SK-N-SH (cell line): ENCODE data around the gene SCYGR5. TPM values are rescaled to one million over a fixed set of nuclear protein-coding genes. Genes with fewer than 3 reads are reported as not detected.

Source experiments
- CTCF ChIA-PET: fragments of 300-600, 350-600 bp; formaldehyde crosslinking; extraction: SDS; loops from one replicate; lab custom pipeline; 2021; lab: Yijun Ruan, JAX
- POLR2A ChIA-PET: fragments of 350-600 bp; sonication (Branson Sonifier 250); formaldehyde crosslinking; extraction: SDS; loops from one replicate; lab custom pipeline; 2020; ENCODE audit warnings: antibody characterized with exemption, inconsistent platforms; lab: Yijun Ruan, JAX
- DNase-seq: peaks from one replicate; pipeline ENCODE4 v3.0.0; 2012
- H2AFZ ChIP-seq: fragments of 200-600 bp; sonication (generic); 2 replicates; pipeline ENCODE4 v1.8.1; 2016; ENCODE audit warnings: antibody characterized with exemption, mild to moderate bottlenecking, low read depth
- H3F3A ChIP-seq: fragments of 200-600 bp; sonication (generic); replicated peaks from 2 replicates; pipeline ENCODE3; 2016; ENCODE audit warnings: antibody characterized with exemption, mild to moderate bottlenecking; ENCODE audit not compliant: insufficient read depth
- H3K27ac ChIP-seq, 2 experiments: fragments of 200-500 bp in 1 of 2; fragments of 200-600 bp in 1 of 2; sonication (Bioruptor generic) in 1 of 2; sonication (generic), shearing (Covaris generic) in 1 of 2; 2 replicates each; pipeline versions ENCODE4 v1.5.1 to v1.6.1; 2014 to 2016; ENCODE audit warnings: low read depth in 2 of 2, inconsistent platforms in 1 of 2, low read length in 1 of 2, mild to moderate bottlenecking in 1 of 2, mixed read lengths in 1 of 2
- H3K27me3 ChIP-seq: fragments of 200-600 bp; sonication (generic), shearing (Covaris generic); 2 replicates; pipeline ENCODE4 v1.6.1; 2016; ENCODE audit warnings: mixed run types; ENCODE audit not compliant: insufficient read depth
- H3K36me3 ChIP-seq, 2 experiments: fragments of 200-500 bp in 1 of 2; fragments of 200-600 bp in 1 of 2; sonication (Bioruptor generic) in 1 of 2; sonication (generic) in 1 of 2; replicated peaks in 1 of 2; 2 replicates each; pipeline versions ENCODE3 to v1.5.1; 2014 to 2016; ENCODE audit warnings: low read length in 1 of 2, mild to moderate bottlenecking in 1 of 2; ENCODE audit not compliant: insufficient read depth in 2 of 2, control insufficient read depth in 1 of 2
- H3K4me1 ChIP-seq, 2 experiments: fragments of 200-500 bp in 1 of 2; fragments of 200-600 bp in 1 of 2; sonication (Bioruptor generic) in 1 of 2; sonication (generic), shearing (Covaris generic) in 1 of 2; 2 replicates each; pipeline versions ENCODE4 v1.5.1 to v1.6.1; 2014 to 2016; ENCODE audit warnings: low read depth in 1 of 2, low read length in 1 of 2, mixed run types in 1 of 2; ENCODE audit not compliant: insufficient read depth in 2 of 2, control insufficient read depth in 1 of 2
- H3K4me2 ChIP-seq: fragments of 200-600 bp; sonication (generic), shearing (Covaris generic); 2 replicates; pipeline ENCODE4 v1.6.1; 2017; ENCODE audit warnings: mixed run types
- H3K4me3 ChIP-seq, 2 experiments: fragments of 200-500 bp in 1 of 2; fragments of 200-600 bp in 1 of 2; sonication (Bioruptor generic) in 1 of 2; sonication (generic), shearing (Covaris generic) in 1 of 2; 2 replicates each; pipeline versions ENCODE4 v1.5.1 to v1.8.1; 2014 to 2016; ENCODE audit warnings: low read depth in 2 of 2, inconsistent platforms in 1 of 2, low read length in 1 of 2, mild to moderate bottlenecking in 1 of 2, mixed read lengths in 1 of 2, moderate library complexity in 1 of 2
- H3K79me2 ChIP-seq: fragments of 200-600 bp; sonication (generic); 2 replicates; pipeline ENCODE4 v1.8.1; 2017; ENCODE audit warnings: mild to moderate bottlenecking; ENCODE audit not compliant: insufficient read depth
- H3K9ac ChIP-seq: fragments of 200-600 bp; sonication (generic); 2 replicates; pipeline ENCODE4 v1.6.1; 2017; ENCODE audit warnings: mixed run types
- H3K9me2 ChIP-seq: fragments of 200-600 bp; sonication (generic); 2 replicates; pipeline ENCODE4 v1.6.1; 2017; ENCODE audit warnings: mixed run types
- H3K9me3 ChIP-seq: fragments of 200-600 bp; sonication (generic); 2 replicates; pipeline ENCODE4 v1.6.1; 2017; ENCODE audit warnings: mixed run types, mild to moderate bottlenecking, moderate library complexity
- H4K20me1 ChIP-seq: fragments of 200-600 bp; sonication (generic); 2 replicates; pipeline ENCODE4 v1.6.1; 2017; ENCODE audit warnings: mild to moderate bottlenecking, mixed run types; ENCODE audit not compliant: insufficient read depth
- CHD2 ChIP-seq: fragments of 150-350 bp; IDR thresholded peaks from 2 replicates; pipeline ENCODE4 v1.6.1; 2018; ENCODE audit warnings: low read length; ENCODE audit not compliant: partially characterized antibody
- EP300 ChIP-seq, 2 experiments: IDR thresholded peaks; 2 replicates each; pipeline versions ENCODE4 v1.4.0 to v1.6.1; 2012; ENCODE audit warnings: borderline replicate concordance in 1 of 2, low read depth in 1 of 2, low read length in 1 of 2
- FOXJ3 ChIP-seq: sonication (generic); formaldehyde crosslinking; IDR thresholded peaks from 2 replicates; pipeline ENCODE4 v1.5.1; 2020; ENCODE audit warnings: mild to moderate bottlenecking, missing genetic modification reagents
- GABPA ChIP-seq: IDR thresholded peaks from 2 replicates; pipeline ENCODE4 v1.4.0; 2012; ENCODE audit warnings: low read depth, mild to moderate bottlenecking
- JUND ChIP-seq: IDR thresholded peaks from 2 replicates; pipeline ENCODE4 v1.4.0; 2012
- MEF2A ChIP-seq: IDR thresholded peaks from 2 replicates; pipeline ENCODE4 v1.4.0; 2012; ENCODE audit warnings: low read depth, borderline replicate concordance
- MXI1 ChIP-seq: IDR thresholded peaks from 2 replicates; pipeline ENCODE4 v1.6.1; 2012; ENCODE audit warnings: mild to moderate bottlenecking, low read depth, low read length, improper control_type of control experiment
- POLR2AphosphoS5 ChIP-seq: IDR thresholded peaks from 2 replicates; pipeline ENCODE4 v1.6.1; 2012; ENCODE audit warnings: low read depth, low read length
- RCOR1 ChIP-seq: fragments of 150-350 bp; IDR thresholded peaks from 2 replicates; pipeline ENCODE4 v1.6.1; 2017; ENCODE audit warnings: antibody characterized with exemption, low read length
- RFX5 ChIP-seq: IDR thresholded peaks from 2 replicates; pipeline ENCODE4 v1.6.1; 2012; ENCODE audit warnings: mild to moderate bottlenecking, improper control_type of control experiment, low read length
- RXRA ChIP-seq: IDR thresholded peaks from 2 replicates; pipeline ENCODE4 v1.4.0; 2012; ENCODE audit warnings: low read depth, mild to moderate bottlenecking, borderline replicate concordance
- SIN3A ChIP-seq: IDR thresholded peaks from 2 replicates; pipeline ENCODE4 v1.6.1; 2012; ENCODE audit warnings: low read depth, mild to moderate bottlenecking, low read length, moderate library complexity, borderline replicate concordance
- TCF12 ChIP-seq: IDR thresholded peaks from 2 replicates; pipeline ENCODE4 v1.4.0; 2012
- WGBS: methylation state at CpG from one replicate; pipeline ENCODE4 v1.1.6; 2017; ENCODE audit warnings: low lambda C conversion rate; 5-methylcytosine and 5-hydroxymethylcytosine counted together
- polyA plus RNA-seq, 3 experiments: library from polyadenylated mRNA; depleted of rRNA; stranded (reverse); fragments of >200 nt; gene quantifications; 2 replicates each; pipeline ENCODE4 v1.2.3, GENCODE V29; 2012
- TF ChIP-seq, protein P1 (sequence below): IDR thresholded peaks from 2 replicates; pipeline ENCODE4; 2012
- TF ChIP-seq, protein P2 (sequence below): IDR thresholded peaks from 2 replicates; pipeline ENCODE4 v1.6.1; 2012; ENCODE audit warnings: mild to moderate bottlenecking, low read depth, low read length, moderate library complexity
- TF ChIP-seq, protein P3 (sequence below): fragments of 150-350 bp; IDR thresholded peaks from 2 replicates; pipeline ENCODE4 v1.6.1; 2017; ENCODE audit warnings: antibody characterized with exemption, low read length, low read depth, borderline replicate concordance
- TF ChIP-seq, protein P4 (sequence below): IDR thresholded peaks from 2 replicates; pipeline ENCODE4 v1.4.0; 2012; ENCODE audit warnings: low read depth

Gene SCYGR5
- polyA plus RNA-seq, 1 of the 3 experiments (the other 2 are of a cell fraction) = not detected

DNA sequence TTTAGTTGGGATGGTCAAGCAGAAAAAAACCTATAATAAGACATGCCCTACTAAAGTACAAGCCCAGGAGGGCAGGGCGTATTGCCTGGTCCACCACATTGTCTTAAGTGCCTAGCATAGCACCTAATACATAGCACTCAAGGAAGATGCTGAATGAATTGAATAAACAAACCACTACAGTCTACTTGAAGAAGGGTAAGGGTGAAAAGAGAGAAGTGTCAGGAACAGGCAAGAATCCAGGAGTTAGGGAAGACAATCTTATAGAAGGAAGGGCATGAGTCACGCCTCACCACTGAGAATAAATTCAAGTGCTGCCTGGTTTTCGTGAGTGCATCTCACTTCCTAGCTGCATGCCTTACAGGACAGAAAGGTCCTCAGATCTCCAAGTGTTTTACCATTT is 37.4 kb downstream of the SCYGR5 start:
- Histone ChIP-seq H3K36me3 (no peaks in the 10 kb centered on the region), H3K4me3 (no peak overlapping the region), H3K27me3 (peaks cover 17% of the 10 kb centered on the region; the same call in 1 of the 2 replicates), H4K20me1 (no peaks in the 10 kb centered on the region), H3K27ac (no peak overlapping the region), H3K4me2 (no peak overlapping the region), H3K79me2 (no peaks in the 10 kb centered on the region), H3K9me3 (no peaks in the 10 kb centered on the region), H3K9me2 (no peaks in the 10 kb centered on the region), H3K4me1 (no peaks in the 10 kb centered on the region), H2AFZ (no peak overlapping the region), H3F3A (no peaks in the 10 kb centered on the region), H3K9ac (no peak overlapping the region)
- CTCF ChIA-PET = no interaction called here
- no peak for DNase-seq
- WGBS = 18% methylated on average over 3 of the region's 3 CpGs
- POLR2A ChIA-PET = no interaction called here
- no peak for TF ChIP-seq RCOR1
- TF ChIP-seq MEF2A = no peak
- TF ChIP-seq RFX5 = no peak
- TF ChIP-seq, protein P1, sequence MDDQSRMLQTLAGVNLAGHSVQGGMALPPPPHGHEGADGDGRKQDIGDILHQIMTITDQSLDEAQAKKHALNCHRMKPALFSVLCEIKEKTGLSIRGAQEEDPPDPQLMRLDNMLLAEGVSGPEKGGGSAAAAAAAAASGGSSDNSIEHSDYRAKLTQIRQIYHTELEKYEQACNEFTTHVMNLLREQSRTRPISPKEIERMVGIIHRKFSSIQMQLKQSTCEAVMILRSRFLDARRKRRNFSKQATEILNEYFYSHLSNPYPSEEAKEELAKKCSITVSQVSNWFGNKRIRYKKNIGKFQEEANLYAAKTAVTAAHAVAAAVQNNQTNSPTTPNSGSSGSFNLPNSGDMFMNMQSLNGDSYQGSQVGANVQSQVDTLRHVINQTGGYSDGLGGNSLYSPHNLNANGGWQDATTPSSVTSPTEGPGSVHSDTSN = no peak
- TF ChIP-seq JUND = no peak
- TF ChIP-seq, protein P2, sequence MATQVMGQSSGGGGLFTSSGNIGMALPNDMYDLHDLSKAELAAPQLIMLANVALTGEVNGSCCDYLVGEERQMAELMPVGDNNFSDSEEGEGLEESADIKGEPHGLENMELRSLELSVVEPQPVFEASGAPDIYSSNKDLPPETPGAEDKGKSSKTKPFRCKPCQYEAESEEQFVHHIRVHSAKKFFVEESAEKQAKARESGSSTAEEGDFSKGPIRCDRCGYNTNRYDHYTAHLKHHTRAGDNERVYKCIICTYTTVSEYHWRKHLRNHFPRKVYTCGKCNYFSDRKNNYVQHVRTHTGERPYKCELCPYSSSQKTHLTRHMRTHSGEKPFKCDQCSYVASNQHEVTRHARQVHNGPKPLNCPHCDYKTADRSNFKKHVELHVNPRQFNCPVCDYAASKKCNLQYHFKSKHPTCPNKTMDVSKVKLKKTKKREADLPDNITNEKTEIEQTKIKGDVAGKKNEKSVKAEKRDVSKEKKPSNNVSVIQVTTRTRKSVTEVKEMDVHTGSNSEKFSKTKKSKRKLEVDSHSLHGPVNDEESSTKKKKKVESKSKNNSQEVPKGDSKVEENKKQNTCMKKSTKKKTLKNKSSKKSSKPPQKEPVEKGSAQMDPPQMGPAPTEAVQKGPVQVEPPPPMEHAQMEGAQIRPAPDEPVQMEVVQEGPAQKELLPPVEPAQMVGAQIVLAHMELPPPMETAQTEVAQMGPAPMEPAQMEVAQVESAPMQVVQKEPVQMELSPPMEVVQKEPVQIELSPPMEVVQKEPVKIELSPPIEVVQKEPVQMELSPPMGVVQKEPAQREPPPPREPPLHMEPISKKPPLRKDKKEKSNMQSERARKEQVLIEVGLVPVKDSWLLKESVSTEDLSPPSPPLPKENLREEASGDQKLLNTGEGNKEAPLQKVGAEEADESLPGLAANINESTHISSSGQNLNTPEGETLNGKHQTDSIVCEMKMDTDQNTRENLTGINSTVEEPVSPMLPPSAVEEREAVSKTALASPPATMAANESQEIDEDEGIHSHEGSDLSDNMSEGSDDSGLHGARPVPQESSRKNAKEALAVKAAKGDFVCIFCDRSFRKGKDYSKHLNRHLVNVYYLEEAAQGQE = no peak
- no peak for TF ChIP-seq RXRA
- no peak for TF ChIP-seq GABPA
- no peak for TF ChIP-seq EP300 (IDR thresholded peaks at IDR 0.05; ENCODE audit: borderline replicate concordance in 1 of 2, low read depth in 1 of 2, low read length in 1 of 2)
- no peak for TF ChIP-seq FOXJ3 (CRISPR knock-in tag)
- TF ChIP-seq MXI1 = no peak
- TF ChIP-seq CHD2 = no peak
- TF ChIP-seq POLR2AphosphoS5 = no peak
- TF ChIP-seq SIN3A = no peak
- TF ChIP-seq, protein P3, sequence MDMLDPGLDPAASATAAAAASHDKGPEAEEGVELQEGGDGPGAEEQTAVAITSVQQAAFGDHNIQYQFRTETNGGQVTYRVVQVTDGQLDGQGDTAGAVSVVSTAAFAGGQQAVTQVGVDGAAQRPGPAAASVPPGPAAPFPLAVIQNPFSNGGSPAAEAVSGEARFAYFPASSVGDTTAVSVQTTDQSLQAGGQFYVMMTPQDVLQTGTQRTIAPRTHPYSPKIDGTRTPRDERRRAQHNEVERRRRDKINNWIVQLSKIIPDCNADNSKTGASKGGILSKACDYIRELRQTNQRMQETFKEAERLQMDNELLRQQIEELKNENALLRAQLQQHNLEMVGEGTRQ = no peak
- no peak for TF ChIP-seq TCF12
- TF ChIP-seq, protein P4, sequence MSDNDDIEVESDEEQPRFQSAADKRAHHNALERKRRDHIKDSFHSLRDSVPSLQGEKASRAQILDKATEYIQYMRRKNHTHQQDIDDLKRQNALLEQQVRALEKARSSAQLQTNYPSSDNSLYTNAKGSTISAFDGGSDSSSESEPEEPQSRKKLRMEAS = no peak
